ENCODE measurements around the gene CD80.

CD80 gene

GRCh38 chr3:119492128-119492527 lies 67.3 kb downstream of the CD80 start:
- no peak for DNase-seq

- DNase-seq: no peak
These were observed 69.3 kb downstream of the CD80 start for GRCh38 chr3:119490153-119490552.

GRCh38 chr3:119485563-119485962 lies 73.9 kb downstream of the CD80 start:
- DNase-seq: no peak

- DNase-seq: no peak
These were observed 76.3 kb downstream of the CD80 start for GRCh38 chr3:119483101-119483500.

- no peak for DNase-seq
These were observed 78.3 kb downstream of the CD80 start for GRCh38 chr3:119481079-119481478.
